ENCODE results near the gene INO80E.

- no peak for TF ChIP-seq CTCF (IDR thresholded peaks at IDR 0.05; ENCODE audit: poor library complexity)
- no peak for TF ChIP-seq EZH2 (IDR thresholded peaks at IDR 0.05; ENCODE audit: borderline replicate concordance)
- no peak for TF ChIP-seq EZH2phosphoT487 (IDR thresholded peaks at IDR 0.05; ENCODE audit: low read depth, severe bottlenecking, unreplicated experiment)
Measured at GRCh38 chr16:29947897-29948296, 48.1 kb upstream of the INO80E start.

All from hepatocyte (in vitro differentiated cells).